KOPT-K1 (cell line): Measurements from ENCODE around the gene CD79A.

Source experiments
- H3K27ac ChIP-seq: fragments of 200-600 bp; sonication (generic); 2 replicates; pipeline ENCODE4 v1.5.1; 2016; ENCODE audit warnings: antibody characterized with exemption, mild to moderate bottlenecking, low read depth, low read length; ENCODE audit not compliant: poor library complexity, severe bottlenecking
- H3K36me3 ChIP-seq: fragments of 200-600 bp; sonication (generic); 2 replicates; pipeline ENCODE4 v1.5.1; 2017; ENCODE audit warnings: antibody characterized with exemption, mild to moderate bottlenecking, low read length, moderate library complexity; ENCODE audit not compliant: insufficient read depth
- H3K9me3 ChIP-seq: fragments of 200-600 bp; sonication (generic); 2 replicates; pipeline ENCODE4 v1.5.1; 2017; ENCODE audit warnings: antibody characterized with exemption, low read length, mild to moderate bottlenecking; ENCODE audit not compliant: insufficient read depth, poor library complexity, severe bottlenecking

The CD79A gene

DNA sequence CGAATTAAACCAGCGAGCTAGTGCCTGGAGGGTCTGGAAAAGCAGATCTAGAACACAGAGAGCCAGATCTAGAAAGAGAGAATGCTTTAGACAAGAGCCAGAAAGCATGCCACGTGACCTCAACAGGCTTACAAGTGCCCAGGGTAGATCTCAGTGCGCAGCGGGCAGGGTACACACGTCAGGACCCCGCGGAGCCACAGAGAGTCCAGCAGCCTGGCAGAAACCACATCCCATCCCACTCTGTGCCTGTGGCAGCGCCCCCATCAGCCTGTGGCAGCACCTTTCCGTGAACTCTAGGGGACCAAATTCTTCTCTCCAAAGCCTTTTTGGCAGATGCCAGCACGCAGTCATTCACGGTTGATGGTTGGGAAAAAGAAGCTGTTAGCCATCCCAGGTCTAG lies 11.8 kb downstream of the CD79A start:
- Histone ChIP-seq H3K36me3 (peaks cover 61% of the 10 kb centered on the region), H3K9me3 (no peaks in the 10 kb centered on the region), H3K27ac (peak overlapping the region; percentile 91)

DNA sequence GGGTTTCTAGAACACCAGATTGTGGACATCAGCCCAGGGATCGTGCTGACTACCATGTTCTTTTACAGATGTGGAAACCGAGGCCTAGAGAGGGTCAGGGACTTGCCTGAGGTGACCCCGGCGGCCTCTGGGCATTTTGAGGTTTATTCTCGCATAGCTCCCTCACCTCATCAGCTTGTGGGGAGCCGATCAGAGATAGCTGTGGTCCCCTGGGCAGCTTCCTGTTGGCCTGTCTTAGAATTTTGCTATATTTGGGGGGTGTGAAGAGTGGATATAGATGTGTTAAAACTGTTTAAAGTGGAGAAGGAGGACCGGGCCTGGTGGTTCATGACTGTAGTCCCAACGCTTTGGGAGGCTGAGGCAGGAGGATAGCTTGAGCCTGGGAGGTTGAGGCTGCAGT lies 12.8 kb downstream of the CD79A start:
- no peaks in the 10 kb centered on the region for H3K9me3 ChIP-seq
- peaks cover 71% of the 10 kb centered on the region for H3K36me3 ChIP-seq
- no peak overlapping the region for H3K27ac ChIP-seq

DNA sequence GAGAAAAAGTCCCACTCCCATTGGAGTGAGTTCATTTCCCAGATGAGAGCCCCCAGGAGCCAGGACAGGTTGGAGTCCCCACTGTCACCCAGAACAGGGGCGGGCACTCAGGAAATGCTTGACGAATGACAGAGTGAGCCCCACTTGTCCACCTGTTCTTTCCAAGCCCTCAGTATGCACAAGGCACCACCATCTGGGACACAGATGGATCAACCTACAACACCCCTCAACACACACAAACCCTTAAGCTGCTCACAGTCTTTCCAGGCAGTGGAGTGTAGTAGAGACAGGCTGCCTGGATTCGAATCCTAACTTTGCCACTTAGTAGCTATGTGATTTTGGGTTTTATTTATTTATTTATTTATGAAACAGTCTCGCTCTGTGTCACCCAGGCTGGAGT lies 13.9 kb downstream of the CD79A start:
- H3K36me3 ChIP-seq, result peaks cover 73% of the 10 kb centered on the region
- no peak overlapping the region for H3K27ac ChIP-seq
- H3K9me3 ChIP-seq, result no peaks in the 10 kb centered on the region

DNA sequence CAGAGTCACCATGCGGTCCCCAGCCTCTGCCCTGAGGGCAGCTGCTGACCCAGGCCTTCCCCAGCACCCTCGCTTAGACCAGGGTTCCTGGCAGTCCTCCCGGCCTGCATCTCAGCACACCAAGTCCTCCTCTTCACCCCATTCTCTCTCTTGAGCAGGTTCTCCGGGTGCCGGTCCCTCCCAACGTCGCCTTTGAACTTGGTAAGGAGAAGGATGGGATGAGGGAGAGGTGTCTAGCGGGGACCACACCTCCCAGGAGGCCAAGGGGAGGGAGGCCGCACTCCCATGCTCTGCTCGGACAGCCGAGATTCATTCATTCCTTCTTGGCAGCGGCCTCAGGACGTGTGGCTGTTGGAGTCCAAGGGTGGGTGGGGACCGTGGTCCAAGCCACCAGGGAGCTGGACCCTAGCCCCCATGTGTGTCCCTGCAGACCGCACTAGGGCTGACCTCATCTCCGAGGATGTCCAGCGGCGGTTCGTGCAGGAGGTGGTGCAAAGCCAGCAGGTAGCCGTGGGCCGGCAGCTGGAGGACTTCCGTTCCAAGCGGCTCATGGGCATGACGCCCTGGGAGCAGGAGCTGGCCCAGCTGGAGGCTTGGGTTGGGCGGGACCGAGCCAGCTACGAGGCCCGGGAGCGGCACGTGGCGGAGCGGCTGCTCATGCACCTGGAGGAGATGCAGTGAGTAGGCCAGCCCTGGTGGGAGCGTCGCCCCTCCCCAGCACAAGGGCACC lies 15.3 kb downstream of the CD79A start:
- no peaks in the 10 kb centered on the region for H3K9me3 ChIP-seq
- H3K36me3 ChIP-seq, result peaks cover 82% of the 10 kb centered on the region
- H3K27ac ChIP-seq, result no peak overlapping the region

DNA sequence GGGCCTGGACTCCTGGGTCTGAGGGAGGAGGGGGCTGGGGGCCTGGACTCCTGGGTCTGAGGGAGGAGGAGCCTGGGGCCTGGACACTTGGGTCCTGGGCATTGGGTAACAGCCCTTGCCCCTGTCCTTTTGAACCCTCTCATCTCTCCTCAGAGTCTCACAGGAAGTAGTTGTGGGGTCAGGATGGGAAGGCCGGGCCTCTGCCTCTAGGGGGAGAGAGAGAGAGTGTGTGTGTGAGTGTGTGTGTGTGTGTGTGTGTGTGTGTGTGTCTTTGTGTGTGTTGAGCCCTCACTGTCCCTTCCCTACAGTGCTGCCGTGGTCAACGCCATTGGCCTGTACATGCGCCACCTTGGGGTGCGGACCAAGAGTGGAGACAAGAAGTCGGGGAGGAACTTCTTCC lies 16.8 kb downstream of the CD79A start:
- peaks cover 91% of the 10 kb centered on the region for H3K36me3 ChIP-seq
- no peaks in the 10 kb centered on the region for H3K9me3 ChIP-seq
- H3K27ac ChIP-seq, result no peak overlapping the region

DNA sequence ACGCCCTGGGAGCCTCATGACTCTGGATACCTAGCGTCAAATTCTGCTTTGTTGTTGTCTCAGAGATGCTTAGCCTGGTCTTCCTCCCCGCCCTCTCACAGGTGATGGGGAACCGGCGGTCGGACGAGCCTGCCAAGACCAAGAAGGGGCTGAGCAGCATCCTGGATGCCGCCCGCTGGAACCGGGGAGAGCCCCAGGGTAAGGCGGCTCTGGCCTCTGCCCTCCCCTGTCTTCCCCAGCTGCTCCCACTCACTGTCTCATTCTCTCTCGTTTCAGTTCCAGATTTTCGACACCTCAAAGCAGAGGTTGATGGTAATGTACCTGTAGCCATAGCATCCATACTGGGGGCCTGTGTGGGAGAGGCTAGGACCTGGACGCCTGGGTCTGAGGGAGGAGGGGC lies 17.3 kb downstream of the CD79A start:
- H3K27ac ChIP-seq, result no peak overlapping the region

DNA sequence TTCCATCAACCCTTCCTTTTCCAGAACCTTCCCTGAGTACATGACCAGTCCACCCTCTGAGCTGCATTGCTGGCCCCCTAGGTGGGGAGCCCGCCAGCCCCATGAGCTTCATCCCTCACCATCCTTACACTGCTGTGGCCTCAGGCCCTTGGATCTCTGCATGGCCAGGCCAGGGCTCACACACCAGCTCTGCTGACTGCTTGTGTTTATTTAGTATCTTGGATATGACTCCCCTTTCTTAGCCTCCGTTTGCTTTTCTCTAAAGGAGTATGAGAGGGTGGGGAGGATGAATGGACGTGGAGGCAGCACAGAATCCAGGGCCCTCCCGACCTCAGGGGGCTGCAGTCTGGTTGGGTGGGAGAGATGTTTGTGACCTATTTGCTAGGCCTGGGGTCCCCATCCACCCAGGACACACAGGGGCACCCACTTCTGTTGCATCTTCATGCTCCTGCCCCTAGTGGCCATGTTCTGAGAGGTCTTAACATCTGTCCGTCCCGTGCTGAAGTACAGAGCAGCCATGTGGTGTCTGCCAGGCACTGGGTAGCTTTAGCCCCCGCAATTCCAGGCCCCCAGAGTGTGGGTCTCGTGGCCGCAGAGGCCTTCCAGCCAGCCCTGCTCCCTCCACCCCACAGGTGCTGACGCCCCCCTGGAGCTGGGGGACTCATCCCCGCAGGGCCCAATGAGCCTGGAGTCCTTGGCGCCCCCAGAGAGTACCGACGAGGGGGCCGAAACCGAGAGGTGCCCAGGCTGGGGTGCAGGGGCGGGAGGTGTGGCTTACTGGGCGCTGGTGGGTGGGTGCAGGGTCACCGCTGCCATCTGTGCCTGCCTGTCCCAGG lies 18.9 kb downstream of the CD79A start:
- H3K9me3 ChIP-seq, result no peaks in the 10 kb centered on the region
- peaks cover 91% of the 10 kb centered on the region for H3K36me3 ChIP-seq
- H3K27ac ChIP-seq, result no peak overlapping the region

More for the DNA sequence above, 17.3 kb downstream of the CD79A start:
- Histone ChIP-seq H3K9me3 (no peaks in the 10 kb centered on the region), H3K36me3 (peaks cover 91% of the 10 kb centered on the region)

DNA sequence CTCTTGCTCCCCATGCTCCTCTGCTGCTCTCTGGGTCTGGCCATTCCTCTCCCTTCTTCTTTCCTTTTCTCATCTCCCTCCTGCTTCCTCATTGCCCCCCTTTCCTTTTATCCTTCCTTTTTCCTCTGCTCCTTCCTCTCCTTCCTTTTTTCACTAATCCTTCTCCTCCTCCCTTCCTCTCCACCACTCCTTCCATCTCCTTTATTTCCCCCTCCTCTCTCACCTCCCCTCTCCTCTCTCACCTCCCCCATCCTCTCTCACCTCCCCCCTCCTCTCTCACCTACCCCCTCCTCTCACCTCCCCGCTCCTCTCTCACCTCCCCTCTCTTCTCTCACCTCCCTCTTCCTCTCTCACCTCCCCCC lies 19.5 kb downstream of the CD79A start:
- H3K9me3 ChIP-seq, result no peaks in the 10 kb centered on the region
- no peak overlapping the region for H3K27ac ChIP-seq
- H3K36me3 ChIP-seq, result peaks cover 92% of the 10 kb centered on the region

DNA sequence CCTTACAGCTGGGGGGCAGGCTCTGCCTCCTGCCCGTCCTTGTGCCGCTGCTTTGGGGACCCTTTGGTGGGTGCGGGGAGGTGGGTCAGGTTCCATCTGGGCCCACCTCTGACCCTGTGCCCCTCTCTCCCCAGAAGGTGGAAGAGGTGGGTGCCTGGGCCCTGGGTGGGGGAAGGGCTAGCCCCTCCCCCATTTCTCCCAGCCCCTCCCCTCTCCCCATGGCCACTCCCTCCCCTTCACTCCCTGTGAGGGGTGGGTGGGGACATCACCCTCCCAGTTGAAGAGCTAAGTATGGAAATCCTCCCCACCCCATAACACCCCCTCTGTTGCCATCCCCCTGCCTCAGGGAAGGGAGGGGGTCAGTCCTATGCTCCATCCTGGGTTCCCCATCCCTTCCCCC lies 20.1 kb downstream of the CD79A start:
- Histone ChIP-seq H3K27ac (no peak overlapping the region), H3K9me3 (no peaks in the 10 kb centered on the region), H3K36me3 (peaks cover 92% of the 10 kb centered on the region)

DNA sequence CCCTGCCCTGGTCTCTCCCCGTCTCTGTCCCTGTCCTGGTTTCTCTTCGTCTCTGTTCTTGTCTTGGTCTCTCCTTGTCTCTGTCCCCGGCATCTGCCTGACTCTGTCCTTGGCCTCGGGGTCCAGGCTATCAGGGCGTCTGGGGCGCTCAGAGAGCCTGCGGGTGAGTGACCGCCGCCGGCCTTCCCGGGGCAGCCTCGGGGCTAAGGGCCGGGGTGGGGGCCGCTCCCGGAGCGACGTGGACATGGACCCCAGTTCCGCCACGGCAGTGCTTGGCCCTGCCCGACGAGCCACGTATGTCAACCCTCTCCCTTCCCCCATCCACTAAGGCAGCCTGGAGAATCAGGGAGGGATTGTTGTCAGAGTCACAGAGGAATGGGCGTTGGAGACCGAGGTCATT lies 20.7 kb downstream of the CD79A start:
- H3K27ac ChIP-seq, result no peak overlapping the region
- H3K36me3 ChIP-seq, result peaks cover 92% of the 10 kb centered on the region
- no peaks in the 10 kb centered on the region for H3K9me3 ChIP-seq

DNA sequence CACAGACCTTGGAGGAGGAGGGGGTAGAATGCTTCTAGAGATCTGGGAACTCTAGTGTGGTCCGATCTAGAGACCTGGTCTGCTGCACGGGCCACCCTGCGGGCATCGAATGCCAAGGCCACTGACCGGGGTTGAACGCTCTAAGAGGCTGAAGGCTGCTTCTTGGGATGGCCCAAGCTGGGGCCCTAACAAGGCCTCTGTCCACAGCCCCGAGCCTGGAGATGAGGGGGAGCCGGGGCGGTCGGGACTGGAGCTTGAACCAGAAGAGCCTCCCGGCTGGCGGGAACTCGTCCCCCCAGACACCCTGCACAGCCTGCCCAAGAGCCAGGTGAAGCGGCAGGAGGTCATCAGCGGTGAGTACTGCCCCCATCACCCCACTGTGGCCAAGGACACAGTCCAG lies 21.2 kb downstream of the CD79A start:
- H3K9me3 ChIP-seq, result no peaks in the 10 kb centered on the region
- H3K36me3 ChIP-seq, result peaks cover 92% of the 10 kb centered on the region
- no peak overlapping the region for H3K27ac ChIP-seq

DNA sequence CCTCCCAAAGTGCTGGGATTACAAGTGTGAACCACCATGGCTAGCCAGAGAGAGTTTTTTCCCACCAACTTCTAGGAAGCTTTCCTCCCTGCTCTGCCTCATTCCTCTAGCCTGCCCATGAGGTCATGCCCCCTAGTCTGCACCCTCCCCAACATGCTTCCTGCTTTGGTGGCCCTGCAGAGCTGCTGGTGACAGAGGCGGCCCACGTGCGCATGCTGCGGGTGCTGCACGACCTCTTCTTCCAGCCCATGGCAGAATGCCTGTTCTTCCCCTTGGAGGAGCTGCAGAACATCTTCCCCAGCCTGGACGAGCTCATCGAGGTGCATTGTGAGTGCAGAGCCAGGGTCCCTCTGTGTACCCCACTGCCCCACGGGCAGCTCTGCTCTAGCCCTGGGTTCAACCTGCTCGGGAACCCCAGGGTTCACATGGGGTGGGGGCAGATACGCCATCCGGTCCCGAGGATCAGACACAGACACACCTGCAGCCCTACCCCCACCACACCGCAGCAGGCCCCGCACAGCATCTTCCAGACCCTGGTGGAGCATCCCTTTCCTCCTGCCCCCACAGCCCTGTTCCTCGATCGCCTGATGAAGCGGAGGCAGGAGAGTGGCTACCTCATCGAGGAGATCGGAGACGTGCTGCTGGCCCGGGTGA lies 24.8 kb downstream of the CD79A start:
- Histone ChIP-seq H3K9me3 (no peaks in the 10 kb centered on the region), H3K36me3 (peaks cover 98% of the 10 kb centered on the region), H3K27ac (no peak overlapping the region)

DNA sequence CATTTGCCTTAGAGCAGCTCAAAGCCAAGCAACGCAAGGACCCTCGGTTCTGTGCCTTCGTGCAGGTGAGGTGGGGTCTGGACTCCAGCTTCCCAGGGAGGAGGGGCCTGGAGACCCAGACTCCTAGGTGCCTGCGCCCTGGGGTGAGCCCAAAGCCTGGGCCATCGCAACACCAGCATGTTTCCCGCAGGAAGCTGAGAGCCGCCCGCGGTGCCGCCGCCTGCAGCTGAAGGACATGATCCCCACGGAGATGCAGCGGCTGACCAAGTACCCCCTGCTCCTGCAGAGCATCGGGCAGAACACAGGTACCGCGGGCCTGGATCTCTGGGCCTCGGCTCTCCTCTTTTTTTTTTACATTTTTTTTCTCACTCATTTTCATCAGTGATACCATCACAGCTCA lies 25.5 kb downstream of the CD79A start:
- Histone ChIP-seq H3K27ac (no peak overlapping the region), H3K36me3 (peaks cover 100% of the 10 kb centered on the region), H3K9me3 (no peaks in the 10 kb centered on the region)

DNA sequence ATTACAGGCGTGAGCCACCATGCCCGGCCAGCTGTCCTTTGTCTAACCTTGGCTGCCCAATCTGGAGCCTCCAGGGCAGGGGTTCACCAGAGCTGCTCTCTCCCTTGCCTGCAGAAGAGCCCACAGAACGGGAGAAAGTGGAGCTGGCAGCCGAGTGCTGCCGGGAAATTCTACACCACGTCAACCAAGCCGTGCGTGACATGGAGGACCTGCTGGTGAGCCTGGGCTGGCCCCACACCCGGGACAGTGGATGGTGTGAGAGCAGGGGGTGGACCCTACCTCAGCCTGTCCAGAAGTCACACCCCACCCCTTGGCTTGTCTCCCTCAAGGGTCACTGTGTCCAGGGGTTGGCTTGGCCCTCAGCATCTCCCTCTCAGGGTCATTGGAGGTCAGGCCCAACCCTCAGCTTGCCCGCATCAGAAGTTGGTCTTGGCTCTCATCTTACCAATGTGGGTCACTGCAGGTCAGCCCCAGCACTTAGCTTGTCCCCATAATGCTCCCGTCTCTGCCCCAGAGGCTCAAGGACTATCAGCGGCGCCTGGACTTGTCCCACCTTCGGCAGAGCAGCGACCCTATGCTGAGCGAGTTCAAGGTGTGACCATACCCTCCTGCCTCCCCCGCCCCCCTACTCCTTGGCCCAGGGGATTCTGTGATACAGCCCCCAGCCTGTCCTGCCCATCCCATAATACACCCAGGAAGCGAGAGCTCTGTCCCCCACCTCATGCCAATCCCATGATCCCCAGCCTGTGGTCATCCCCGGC lies 26.3 kb downstream of the CD79A start:
- no peak overlapping the region for H3K27ac ChIP-seq
- H3K9me3 ChIP-seq, result no peaks in the 10 kb centered on the region
- H3K36me3 ChIP-seq, result peaks cover 97% of the 10 kb centered on the region
